ENCODE data around the gene GPBP1. TPM values are rescaled to one million over a fixed set of nuclear protein-coding genes. Genes with fewer than 3 reads are reported as not detected.

Gene GPBP1
- total and polyA plus RNA-seq, 9 of the 15 experiments (the other 6 are each of a cell fraction or from before 2014, with no cell fraction given): 31.0 to 109 (median 68.4) TPM

GRCh38 chr5:57173319-57174127 is at the start of gene GPBP1 (continued):
- TF ChIP-seq TFAP4 (CRISPR knock-in tag; IDR thresholded peaks at IDR 0.05; ENCODE audit: borderline replicate concordance): peak; percentile 99
- peak; percentile 49 to 63 for TF ChIP-seq E2F6 (IDR thresholded peaks at IDR 0.05; ENCODE audit: borderline replicate concordance in 1 of 2, extremely low read depth in 1 of 2, insufficient read depth in 1 of 2, insufficient read length in 1 of 2, low read depth in 1 of 2, low read length in 1 of 2, poor library complexity in 1 of 2, severe bottlenecking in 1 of 2)
- no peak for TF ChIP-seq ZNF263 (CRISPR knock-in tag; IDR thresholded peaks at IDR 0.05; ENCODE audit: borderline replicate concordance)
- no peak for TF ChIP-seq ETV5 (CRISPR knock-in tag; IDR thresholded peaks at IDR 0.05; ENCODE audit: low read depth)
- TF ChIP-seq FOSL1 (tag; conservative IDR thresholded peaks at IDR 0.05): peak; percentile 48; the same call in 1 of the 2 replicates
- TF ChIP-seq KDM4B (IDR thresholded peaks at IDR 0.05; ENCODE audit: borderline replicate concordance in 2 of 2, low read depth in 1 of 2): peak in 1 of 2 experiments; percentile 57; a peak in 1 of 4 replicates
- TF ChIP-seq LARP7 (IDR thresholded peaks at IDR 0.05): no peak
- TF ChIP-seq SIN3B (IDR thresholded peaks at IDR 0.05; ENCODE audit: low read depth): no peak
- 0 out of 2 replicates have a peak, but pooled peaks have one; percentile 18 for TF ChIP-seq CEBPG (CRISPR knock-in tag; IDR thresholded peaks at IDR 0.05)
- no peak for TF ChIP-seq CEBPG (tag; conservative IDR thresholded peaks at IDR 0.05 in 1 of 2, IDR thresholded peaks at IDR 0.05 in 1 of 2)
- 0 out of 2 replicates have a peak, but pooled peaks have one; percentile 25 for TF ChIP-seq RBM14 (IDR thresholded peaks at IDR 0.05; ENCODE audit: borderline replicate concordance, insufficient read depth, low read depth, low read length)
- 0 out of 2 replicates have a peak, but pooled peaks have one; percentile 45 for TF ChIP-seq NKRF (IDR thresholded peaks at IDR 0.05; ENCODE audit: borderline replicate concordance)
- no peak for TF ChIP-seq CREB3 (tag; conservative IDR thresholded peaks at IDR 0.05; ENCODE audit: low read depth)
- TF ChIP-seq NONO (IDR thresholded peaks at IDR 0.05; ENCODE audit: low read depth in 2 of 2, low read length in 1 of 2): peak in 1 of 2 experiments; percentile 29; a peak in 1 of 4 replicates
- TF ChIP-seq CBFA2T2 (conservative IDR thresholded peaks at IDR 0.05): no peak
- TF ChIP-seq FIP1L1 (IDR thresholded peaks at IDR 0.05; ENCODE audit: low read depth, low read length, poor library complexity, severe bottlenecking): peak; percentile 52
- TF ChIP-seq ZKSCAN8 (CRISPR knock-in tag; IDR thresholded peaks at IDR 0.05): no peak
- peak; percentile 93 for TF ChIP-seq ATF7 (IDR thresholded peaks at IDR 0.05)
- TF ChIP-seq E2F1 (CRISPR knock-in tag; IDR thresholded peaks at IDR 0.05): no peak
